ENCODE results near the gene FAM83G. TPM values are rescaled to one million over a fixed set of nuclear protein-coding genes. Genes with fewer than 3 reads are reported as not detected.

FAM83G gene
- polyA plus RNA-seq, 1 of the 3 experiments (the other 2 are of a cell fraction) = 6.5 TPM

- 92% methylated on average over 6 of the region's 11 CpGs for WGBS (ENCODE audit: low lambda C conversion rate)
- no peak overlapping the region for H2AFZ ChIP-seq (ENCODE audit: low read depth)
- H3K9ac ChIP-seq = peak overlapping the region; percentile 25; the same call in 1 of the 2 replicates
- DNase-seq = no peak
- no peaks in the 10 kb centered on the region for H3K9me3 ChIP-seq
- peaks cover 55% of the 10 kb centered on the region; the same call in 1 of the 2 replicates for H3K79me2 ChIP-seq (ENCODE audit: insufficient read depth)
- H3F3A ChIP-seq (replicated peaks; ENCODE audit: insufficient read depth) = peaks cover 13% of the 10 kb centered on the region
- POLR2A ChIA-PET = no interaction called here
- no peaks in the 10 kb centered on the region for H3K9me2 ChIP-seq
- TF ChIP-seq NRF1 (IDR thresholded peaks at IDR 0.05; ENCODE audit: low read depth, low read length) (no peak), GATA2 (CRISPR knock-in tag; IDR thresholded peaks at IDR 0.05) (no peak), RXRA (IDR thresholded peaks at IDR 0.05; ENCODE audit: borderline replicate concordance, low read depth) (no peak), IRF3 (IDR thresholded peaks at IDR 0.05; ENCODE audit: low read depth, low read length) (no peak), MXI1 (IDR thresholded peaks at IDR 0.05; ENCODE audit: low read depth, low read length) (no peak), JUND (IDR thresholded peaks at IDR 0.05) (no peak), ELF1 (IDR thresholded peaks at IDR 0.05) (no peak), FOXJ3 (CRISPR knock-in tag; IDR thresholded peaks at IDR 0.05) (no peak), CTCF (IDR thresholded peaks at IDR 0.05) (no peak), PBX3 (IDR thresholded peaks at IDR 0.05) (no peak), FOSL2 (IDR thresholded peaks at IDR 0.05; ENCODE audit: borderline replicate concordance, low read depth) (no peak), RAD21 (IDR thresholded peaks at IDR 0.05; ENCODE audit: low read length) (no peak), RCOR1 (IDR thresholded peaks at IDR 0.05; ENCODE audit: low read length) (no peak), SIN3A (IDR thresholded peaks at IDR 0.05; ENCODE audit: borderline replicate concordance, low read depth, low read length) (no peak), GABPA (IDR thresholded peaks at IDR 0.05; ENCODE audit: low read depth) (no peak), MEF2A (IDR thresholded peaks at IDR 0.05; ENCODE audit: borderline replicate concordance, low read depth) (no peak)
- peaks cover 8 to 14% of the 10 kb centered on the region in 2 experiments; a peak in 2 of 4 replicates for H3K4me1 ChIP-seq (ENCODE audit: control insufficient read depth in 1 of 2, insufficient read depth in 2 of 2, low read depth in 1 of 2, low read length in 1 of 2)
- peak overlapping the region in 1 of 2 experiments; percentile 44; a peak in 2 of 4 replicates for H3K4me3 ChIP-seq (ENCODE audit: low read depth in 2 of 2, low read length in 1 of 2)
- CTCF ChIA-PET = interaction anchor here (2.0 kb wide), 1 partner anchor 42 kb away, joined by 7 read pairs; no protein-coding TSS in a partner anchor
- no peaks in the 10 kb centered on the region for H3K27me3 ChIP-seq (ENCODE audit: insufficient read depth)
- H3K27ac ChIP-seq (ENCODE audit: low read depth in 2 of 2, low read length in 1 of 2) = no peak overlapping the region; a peak in 1 of 4 replicates
- peak overlapping the region; percentile 79 for H3K4me2 ChIP-seq
- no peaks in the 10 kb centered on the region for H4K20me1 ChIP-seq (ENCODE audit: insufficient read depth)
- H3K36me3 ChIP-seq (replicated peaks in 1 of 2; ENCODE audit: control insufficient read depth in 1 of 2, insufficient read depth in 2 of 2, low read length in 1 of 2) = peaks cover 0 to 4% of the 10 kb centered on the region in 2 experiments
Observed at GRCh38 chr17:19002805-19003542, 1.6 kb downstream of the FAM83G start.

All from SK-N-SH (cell line).